GM10266 (cell line): ENCODE data around the gene CREBBP.

Experiments
- DNase-seq: peaks from one replicate; pipeline ENCODE4 v3.0.0; 2012; ENCODE audit errors: extremely low spot score
- TF ChIP-seq, protein P1 (sequence below): IDR thresholded peaks from 2 replicates; pipeline ENCODE4 v1.5.1; 2012; ENCODE audit warnings: mild to moderate bottlenecking, low read depth; ENCODE audit not compliant: control insufficient read depth, insufficient read depth; ENCODE audit errors: missing control alignments

Gene CREBBP

DNA sequence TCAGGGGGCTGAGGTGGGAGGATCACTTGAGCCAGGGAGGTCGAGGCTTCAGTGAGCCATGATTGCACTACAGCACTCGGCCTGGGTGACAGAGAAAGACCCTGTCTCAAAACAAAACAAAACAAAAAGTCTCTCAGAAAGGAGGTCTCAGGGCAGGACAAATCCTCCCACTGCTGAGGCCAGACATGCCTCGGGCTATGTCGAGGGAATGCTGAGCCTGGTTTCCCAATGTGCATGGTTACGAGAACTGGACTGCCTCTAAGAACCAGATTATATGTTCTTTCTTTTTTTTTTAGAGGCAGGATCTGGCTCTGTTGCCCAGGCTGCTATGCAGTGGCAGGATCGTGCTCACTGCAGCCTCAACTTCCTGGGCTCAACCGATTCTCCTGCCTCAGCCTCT, 190.8 kb downstream of the CREBBP start:
- no peak for DNase-seq
- TF ChIP-seq, protein P1, sequence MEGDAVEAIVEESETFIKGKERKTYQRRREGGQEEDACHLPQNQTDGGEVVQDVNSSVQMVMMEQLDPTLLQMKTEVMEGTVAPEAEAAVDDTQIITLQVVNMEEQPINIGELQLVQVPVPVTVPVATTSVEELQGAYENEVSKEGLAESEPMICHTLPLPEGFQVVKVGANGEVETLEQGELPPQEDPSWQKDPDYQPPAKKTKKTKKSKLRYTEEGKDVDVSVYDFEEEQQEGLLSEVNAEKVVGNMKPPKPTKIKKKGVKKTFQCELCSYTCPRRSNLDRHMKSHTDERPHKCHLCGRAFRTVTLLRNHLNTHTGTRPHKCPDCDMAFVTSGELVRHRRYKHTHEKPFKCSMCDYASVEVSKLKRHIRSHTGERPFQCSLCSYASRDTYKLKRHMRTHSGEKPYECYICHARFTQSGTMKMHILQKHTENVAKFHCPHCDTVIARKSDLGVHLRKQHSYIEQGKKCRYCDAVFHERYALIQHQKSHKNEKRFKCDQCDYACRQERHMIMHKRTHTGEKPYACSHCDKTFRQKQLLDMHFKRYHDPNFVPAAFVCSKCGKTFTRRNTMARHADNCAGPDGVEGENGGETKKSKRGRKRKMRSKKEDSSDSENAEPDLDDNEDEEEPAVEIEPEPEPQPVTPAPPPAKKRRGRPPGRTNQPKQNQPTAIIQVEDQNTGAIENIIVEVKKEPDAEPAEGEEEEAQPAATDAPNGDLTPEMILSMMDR, result no peak

DNA sequence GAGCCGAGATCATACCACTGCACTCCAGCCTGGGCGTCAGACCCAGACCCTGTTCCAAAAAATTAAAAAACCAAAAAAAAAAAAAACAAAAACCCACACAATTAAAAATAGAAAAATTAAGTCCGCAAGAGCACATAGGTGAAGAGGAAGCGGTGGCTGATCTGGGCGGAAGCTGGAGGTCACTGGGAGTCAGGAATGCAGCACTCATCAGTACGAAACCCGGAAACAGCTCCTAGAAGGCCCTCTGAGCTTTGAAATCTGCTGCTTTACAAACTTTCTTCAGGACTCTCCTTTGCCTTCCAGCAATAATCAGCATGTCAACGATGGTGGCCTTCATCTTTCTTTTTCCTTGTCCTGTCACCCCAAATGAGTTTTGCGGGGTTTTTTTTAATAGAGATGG, 192.7 kb downstream of the CREBBP start:
- TF ChIP-seq, protein P1, result no peak

DNA sequence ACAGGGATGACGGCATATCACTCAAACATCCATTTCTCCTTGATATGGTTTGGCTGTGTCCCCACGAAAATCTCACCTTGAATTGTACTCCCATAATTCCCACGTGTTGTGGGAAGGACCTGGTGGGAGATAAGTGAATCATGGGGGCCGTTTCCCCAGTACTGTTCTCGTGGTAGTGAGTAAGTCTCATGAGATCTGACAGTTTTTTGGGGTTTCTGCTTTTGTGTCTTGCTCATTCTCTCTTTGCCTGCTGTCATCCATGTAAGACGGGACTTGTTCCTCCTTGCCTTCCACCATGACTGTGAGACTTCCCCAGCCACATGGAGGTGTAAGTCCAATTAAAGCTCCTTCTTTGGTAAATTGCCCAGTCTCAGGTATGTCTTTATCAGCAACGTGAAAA, 193.5 kb downstream of the CREBBP start:
- TF ChIP-seq, protein P1, result no peak

More for the DNA sequence above, 192.7 kb downstream of the CREBBP start:
- DNase-seq, result no peak

DNA sequence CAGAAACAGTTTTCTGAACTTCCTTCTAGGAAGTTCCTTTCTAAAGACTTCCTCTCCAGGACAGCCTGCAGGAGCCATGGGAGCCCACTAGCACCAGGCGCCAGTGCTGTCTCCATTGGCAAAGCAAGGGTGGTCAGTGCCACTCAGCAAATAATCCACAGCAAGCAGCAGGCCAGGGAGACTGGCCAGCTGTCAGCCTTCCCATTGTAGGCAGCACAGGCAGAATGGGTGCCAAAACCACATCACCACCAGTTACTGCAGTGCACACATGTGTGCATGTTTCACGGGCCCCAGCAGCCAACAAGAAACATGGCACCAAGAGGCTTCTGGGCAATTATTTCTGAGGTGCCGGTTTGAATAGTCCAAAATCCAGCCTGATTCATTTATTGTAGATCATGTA, 199.3 kb downstream of the CREBBP start:
- TF ChIP-seq, protein P1, result no peak
- no peak for DNase-seq

More for the DNA sequence above, 193.5 kb downstream of the CREBBP start:
- DNase-seq, result no peak

DNA sequence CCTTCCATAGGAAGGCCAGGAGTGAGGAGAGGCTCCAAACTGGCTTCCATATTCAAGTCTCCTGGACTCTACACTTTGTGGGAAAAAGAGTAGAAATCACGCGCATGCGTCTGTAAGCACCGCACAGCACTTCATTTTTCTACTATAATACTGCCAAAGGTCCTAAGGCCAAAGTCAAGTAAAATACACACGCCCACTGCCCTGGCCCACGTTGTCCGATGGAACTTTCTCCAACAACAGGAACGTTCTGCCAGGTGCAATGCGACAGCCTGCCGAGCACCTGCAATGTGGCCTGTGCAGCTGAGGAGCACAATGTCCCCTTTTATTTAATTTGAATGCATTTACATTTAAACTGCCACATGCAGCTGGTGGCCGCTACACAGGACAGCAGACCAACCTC, 202.5 kb downstream of the CREBBP start:
- DNase-seq, result no peak
- TF ChIP-seq, protein P1, result no peak

DNA sequence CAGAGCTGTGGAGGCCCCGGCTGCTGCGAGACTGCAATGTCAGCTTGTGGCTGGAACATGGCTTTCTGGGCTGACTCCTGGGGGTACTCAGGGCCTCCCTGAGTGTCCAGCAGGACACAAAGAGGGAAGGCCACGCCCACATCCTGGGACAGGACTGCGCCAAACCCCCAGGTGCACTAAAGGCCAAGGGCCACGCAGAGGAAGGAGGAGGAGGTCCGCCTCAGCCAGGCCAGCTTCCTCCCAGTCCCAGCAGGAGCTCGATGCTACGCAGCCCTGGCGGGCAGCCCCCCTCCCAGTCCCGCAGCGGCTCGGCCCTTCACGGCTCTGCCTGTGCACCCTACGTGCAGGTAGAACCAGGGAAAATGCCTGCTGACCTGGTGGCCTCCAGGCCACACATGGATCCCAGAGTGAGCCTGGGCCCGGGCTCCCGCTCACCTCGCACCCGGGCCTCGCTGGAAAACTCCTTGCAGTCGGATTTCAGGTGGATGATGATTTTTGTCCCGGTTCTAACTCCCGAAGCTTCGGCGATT, 204.8 kb downstream of the CREBBP start:
- TF ChIP-seq, protein P1, result no peak

More for the DNA sequence above, 204.8 kb downstream of the CREBBP start:
- no peak for DNase-seq
